IMR-90 (cell line): Measurements from ENCODE around the gene CLIC1. TPM values are rescaled to one million over a fixed set of nuclear protein-coding genes. Genes with fewer than 3 reads are reported as not detected.

Source experiments
- ATAC-seq: fragments of 200-7000 bp; cut with Tn5 transposase; 2 replicates; pipeline ENCODE4 v1.9.1; 2020; ENCODE audit warnings: low read depth, mild to moderate bottlenecking, moderate library complexity
- BruUV-seq: library from RNA; stranded (reverse); fragments of 400-500 nt; replicated peaks from 2 replicates; lab custom pipeline; 2021; lab: Mats Ljungman, UMichigan
- CTCF ChIA-PET: fragments of 300-600 bp; formaldehyde crosslinking; extraction: SDS; loops from one replicate; lab custom pipeline; 2021; ENCODE audit warnings: antibody characterized with exemption; lab: Yijun Ruan, JAX
- POLR2A ChIA-PET: fragments of 300-600 bp; sonication (Branson Sonifier 250); formaldehyde crosslinking; loops from one replicate; lab custom pipeline; 2022; ENCODE audit warnings: antibody characterized with exemption; ENCODE audit not compliant: unreplicated experiment; lab: Charles Lee
- DNase-seq: peaks from one replicate; pipeline ENCODE4 v3.0.0; 2013
- H2AFZ ChIP-seq: replicated peaks from 2 replicates; pipeline ENCODE3; 2013; ENCODE audit warnings: low read length, mild to moderate bottlenecking; ENCODE audit not compliant: poor library complexity
- H2AK5ac ChIP-seq: 2 replicates; pipeline ENCODE4 v1.6.1; 2013; ENCODE audit warnings: low read depth, low read length, inconsistent platforms
- H2AK9ac ChIP-seq: replicated peaks from 2 replicates; pipeline ENCODE3; 2013; ENCODE audit warnings: mild to moderate bottlenecking, low read depth, low read length, moderate library complexity; ENCODE audit not compliant: poor library complexity
- H2BK120ac ChIP-seq: 2 replicates; pipeline ENCODE4 v1.6.1; 2013; ENCODE audit warnings: low read depth, low read length, inconsistent platforms
- H2BK15ac ChIP-seq: 3 replicates; pipeline ENCODE4 v1.6.1; 2013; ENCODE audit warnings: low read depth, low read length, inconsistent platforms
- H2BK20ac ChIP-seq: 2 replicates; pipeline ENCODE4 v1.6.1; 2013; ENCODE audit warnings: low read depth, mild to moderate bottlenecking, inconsistent platforms, low read length, moderate library complexity
- H2BK5ac ChIP-seq: 2 replicates; pipeline ENCODE4 v1.6.1; 2013; ENCODE audit warnings: mild to moderate bottlenecking, low read depth, low read length, inconsistent platforms; ENCODE audit not compliant: poor library complexity, severe bottlenecking
- H3K14ac ChIP-seq: replicated peaks from 2 replicates; pipeline ENCODE4 v1.6.1; 2013; ENCODE audit warnings: low read depth, low read length, inconsistent platforms
- H3K18ac ChIP-seq: 2 replicates; pipeline ENCODE4 v1.6.1; 2013; ENCODE audit warnings: low read depth, low read length, control low read depth
- H3K23ac ChIP-seq: 2 replicates; pipeline ENCODE4 v1.6.1; 2013; ENCODE audit warnings: low read depth, low read length, inconsistent platforms
- H3K27ac ChIP-seq: 2 replicates; pipeline ENCODE4 v1.5.1; 2013; ENCODE audit warnings: mild to moderate bottlenecking, control low read depth, low read length; ENCODE audit not compliant: insufficient read depth
- H3K27me3 ChIP-seq: 2 replicates; pipeline ENCODE4 v1.6.1; 2013; ENCODE audit warnings: low read length; ENCODE audit not compliant: control insufficient read depth, insufficient read depth
- H3K36me3 ChIP-seq: 2 replicates; pipeline ENCODE4 v1.6.1; 2013; ENCODE audit warnings: low read length, mixed read lengths; ENCODE audit not compliant: control insufficient read depth, insufficient read depth
- H3K4ac ChIP-seq: 2 replicates; pipeline ENCODE4 v1.6.1; 2013; ENCODE audit warnings: low read depth, low read length, inconsistent platforms
- H3K4me1 ChIP-seq: 2 replicates; pipeline ENCODE4 v1.6.1; 2013; ENCODE audit warnings: low read length, mixed read lengths; ENCODE audit not compliant: control insufficient read depth, insufficient read depth
- H3K4me2 ChIP-seq: 2 replicates; pipeline ENCODE4 v1.6.1; 2013; ENCODE audit warnings: low read depth, mild to moderate bottlenecking, control low read depth, low read length, moderate library complexity
- H3K4me3 ChIP-seq: 2 replicates; pipeline ENCODE4 v1.5.1; 2013; ENCODE audit warnings: low read depth, mild to moderate bottlenecking, control low read depth, low read length, moderate library complexity; ENCODE audit not compliant: insufficient read depth
- H3K56ac ChIP-seq: 2 replicates; pipeline ENCODE4 v1.6.1; 2013; ENCODE audit warnings: low read length, inconsistent platforms; ENCODE audit not compliant: insufficient read depth; ENCODE audit errors: extremely low read depth
- H3K79me1 ChIP-seq, 2 experiments: 2 replicates each; pipeline ENCODE4 v1.6.1; 2013; ENCODE audit warnings: low read length in 2 of 2, inconsistent platforms in 1 of 2, low read depth in 1 of 2
- H3K9ac ChIP-seq: 2 replicates; pipeline ENCODE4 v1.6.1; 2013; ENCODE audit warnings: low read depth, low read length, control low read depth
- H3K9me1 ChIP-seq: 2 replicates; pipeline ENCODE4 v1.6.1; 2013; ENCODE audit warnings: low read length, inconsistent platforms; ENCODE audit not compliant: insufficient read depth
- H3K9me3 ChIP-seq: 2 replicates; pipeline ENCODE4 v1.6.1; 2013; ENCODE audit warnings: low read length; ENCODE audit not compliant: control insufficient read depth, insufficient read depth
- H4K20me1 ChIP-seq: 2 replicates; pipeline ENCODE4 v1.6.1; 2013; ENCODE audit warnings: low read length, inconsistent platforms; ENCODE audit not compliant: insufficient read depth
- H4K5ac ChIP-seq: 2 replicates; pipeline ENCODE4 v1.6.1; 2013; ENCODE audit warnings: mild to moderate bottlenecking, low read depth, low read length, control low read depth
- H4K8ac ChIP-seq, 2 experiments: 2 replicates each; pipeline ENCODE4 v1.6.1; 2013; ENCODE audit warnings: low read depth in 2 of 2, low read length in 2 of 2, control low read depth in 1 of 2, inconsistent platforms in 1 of 2
- H4K91ac ChIP-seq: 2 replicates; pipeline ENCODE4 v1.6.1; 2013; ENCODE audit warnings: low read depth, low read length, inconsistent platforms; ENCODE audit not compliant: insufficient read depth
- BHLHE40 ChIP-seq: fragments of 150-350 bp; IDR thresholded peaks from 2 replicates; pipeline ENCODE4 v1.6.1; 2016; ENCODE audit warnings: mild to moderate bottlenecking, low read depth, low read length
- CEBPB ChIP-seq: IDR thresholded peaks from 2 replicates; pipeline ENCODE4 v1.6.1; 2012; ENCODE audit warnings: low read depth, low read length, improper control_type of control experiment
- MAFK ChIP-seq: IDR thresholded peaks from 2 replicates; pipeline ENCODE4 v1.6.1; 2012; ENCODE audit warnings: low read depth, low read length, improper control_type of control experiment
- MAZ ChIP-seq: IDR thresholded peaks from 2 replicates; pipeline ENCODE4 v1.6.1; 2012; ENCODE audit warnings: low read depth, mild to moderate bottlenecking, low read length, improper control_type of control experiment, moderate library complexity, borderline replicate concordance
- MXI1 ChIP-seq: IDR thresholded peaks from 2 replicates; pipeline ENCODE4 v1.6.1; 2012; ENCODE audit warnings: low read depth, mild to moderate bottlenecking, low read length, moderate library complexity, borderline replicate concordance
- POLR2A ChIP-seq: IDR thresholded peaks from 2 replicates; pipeline ENCODE4 v1.6.1; 2012; ENCODE audit warnings: mild to moderate bottlenecking, low read depth, low read length
- SMC3 ChIP-seq: fragments of 150-350 bp; IDR thresholded peaks from 2 replicates; pipeline ENCODE4 v1.6.1; 2016; ENCODE audit warnings: low read depth, mild to moderate bottlenecking, antibody characterized with exemption, low read length, moderate library complexity
- WGBS, 2 experiments: methylation state at CpG; one replicate each; pipeline versions ENCODE4 v1.1.5 to v1.1.7; 2013; ENCODE audit warnings: missing lambda C conversion rate in 2 of 2; ENCODE audit not compliant: insufficient read length in 1 of 2; ENCODE audit errors: extremely low coverage in 2 of 2; 5-methylcytosine and 5-hydroxymethylcytosine counted together
- dilution Hi-C: fragments of 300-500 bp; cut with HindIII; formaldehyde crosslinking; loops from one replicate; pipeline ENCODE4 v1.14.3; 2018; ENCODE audit warnings: low sequenced_read_pairs; ENCODE audit not compliant: unreplicated experiment
- in situ Hi-C: fragments of 300-500 bp; cut with MboI; formaldehyde crosslinking; loops from 3 replicates; pipeline ENCODE4 v1.14.3; 2019; ENCODE audit warnings: low sequenced_read_pairs, inconsistent platforms, mixed read lengths
- intact Hi-C: fragments of 100-400 bp; cut with micrococcal nuclease; formaldehyde crosslinking; loops from 2 replicates; pipeline ENCODE4 v1.10.0; 2022
- polyA plus RNA-seq, 3 experiments: library from polyadenylated mRNA; depleted of rRNA; stranded (reverse); fragments of >200 nt; gene quantifications; 2 replicates each; pipeline ENCODE4 v1.2.3, GENCODE V29; 2012; ENCODE audit warnings: low replicate concordance in 1 of 3
- total RNA-seq: library from RNA; depleted of rRNA; stranded (reverse); fragments of >200 nt; gene quantifications from 2 replicates; pipeline ENCODE4 v1.2.3, GENCODE V29; 2012

CLIC1 gene
- total and polyA plus RNA-seq, 2 of the 4 experiments (the other 2 are of a cell fraction) = 706 to 1,185 TPM

DNA sequence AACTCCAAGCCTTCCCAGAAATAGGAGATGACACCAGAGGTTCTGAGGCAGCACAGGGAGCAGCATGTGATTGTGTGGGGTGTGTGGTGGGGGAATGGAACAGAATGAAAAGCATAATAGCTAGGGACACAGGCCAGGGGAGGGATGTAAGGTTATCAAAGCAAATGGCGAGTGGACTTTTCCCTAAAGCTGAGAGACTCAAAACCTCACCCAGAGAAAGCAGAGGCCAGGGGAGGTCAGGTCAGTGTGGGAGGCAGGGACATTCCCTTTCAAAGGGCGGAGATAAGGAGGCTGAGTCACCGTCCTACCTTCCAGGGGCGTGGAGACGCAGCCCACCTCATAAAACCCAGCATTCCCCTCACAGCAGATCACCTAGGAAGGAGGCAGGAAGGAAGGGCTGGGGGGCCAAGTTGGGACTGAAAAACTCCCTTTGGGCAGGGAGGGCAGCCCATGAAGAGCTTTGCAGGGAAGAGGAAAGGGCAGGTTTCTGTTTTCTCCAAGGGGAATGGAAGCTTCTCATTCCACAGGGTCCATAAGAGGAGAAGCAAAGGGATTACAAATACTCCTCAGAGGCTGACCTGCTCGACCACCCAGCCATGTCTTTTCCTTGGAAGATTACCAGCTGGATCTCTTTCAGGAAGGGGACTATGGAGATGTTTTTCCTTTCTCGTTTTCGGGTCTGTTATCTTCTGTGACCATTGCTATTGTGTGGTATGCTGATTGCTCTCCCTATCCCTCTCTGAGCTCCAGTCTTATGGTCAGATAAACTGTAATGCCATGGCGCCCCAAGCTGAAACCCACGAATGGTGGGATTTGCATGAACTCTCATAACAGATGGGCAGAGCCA, 45.9 kb downstream of the CLIC1 start:
- ATAC-seq = no peak
- no peak overlapping the region for H4K91ac ChIP-seq
- H3K4me2 ChIP-seq = no peak overlapping the region
- H3K36me3 ChIP-seq = peaks cover 78% of the 10 kb centered on the region
- intact Hi-C loops = no loop called here
- H2AK5ac ChIP-seq = no peak overlapping the region
- no peak overlapping the region for H2AK9ac ChIP-seq
- H2BK120ac ChIP-seq = no peak overlapping the region
- no peak overlapping the region for H4K8ac ChIP-seq
- no CpG with 5 or more reads among the region's 10 CpGs for WGBS, 2 experiments
- POLR2A ChIA-PET = no interaction called here
- H2BK20ac ChIP-seq = no peak overlapping the region
- no peak overlapping the region for H3K27ac ChIP-seq
- no peak overlapping the region for H2AFZ ChIP-seq
- H3K4me3 ChIP-seq = no peak overlapping the region
- no peaks in the 10 kb centered on the region for H4K20me1 ChIP-seq
- no peak overlapping the region for H4K5ac ChIP-seq
- no peak overlapping the region for H2BK15ac ChIP-seq
- BruUV-seq = no TSS peak
- no peak overlapping the region for H3K18ac ChIP-seq
- H3K4me1 ChIP-seq = no peaks in the 10 kb centered on the region
- peaks cover 4 to 6% of the 10 kb centered on the region in 2 experiments; a peak in 2 of 4 replicates for H3K79me1 ChIP-seq
- H3K56ac ChIP-seq = no peak overlapping the region
- no peak overlapping the region for H3K9ac ChIP-seq
- H3K14ac ChIP-seq = no peak overlapping the region
- H2BK5ac ChIP-seq = no peak overlapping the region
- CTCF ChIA-PET = interaction anchor here (0.8 kb wide), 1 partner anchor 12 kb away, joined by 3 read pairs; no protein-coding TSS in a partner anchor
- dilution Hi-C loops = no loop called here
- H3K9me1 ChIP-seq = no peaks in the 10 kb centered on the region
- H3K9me3 ChIP-seq = no peaks in the 10 kb centered on the region
- H3K4ac ChIP-seq = no peak overlapping the region
- no peak overlapping the region for H3K23ac ChIP-seq
- no peak for DNase-seq
- no peaks in the 10 kb centered on the region for H3K27me3 ChIP-seq
- no peak for TF ChIP-seq MAZ
- TF ChIP-seq SMC3 = no peak
- no peak for TF ChIP-seq POLR2A
- TF ChIP-seq MXI1 = no peak
- no peak for TF ChIP-seq CEBPB
- TF ChIP-seq MAFK = no peak
- TF ChIP-seq BHLHE40 = no peak
- in situ Hi-C loops = no loop called here
